ENCODE data around the gene CCDC93.

DNA sequence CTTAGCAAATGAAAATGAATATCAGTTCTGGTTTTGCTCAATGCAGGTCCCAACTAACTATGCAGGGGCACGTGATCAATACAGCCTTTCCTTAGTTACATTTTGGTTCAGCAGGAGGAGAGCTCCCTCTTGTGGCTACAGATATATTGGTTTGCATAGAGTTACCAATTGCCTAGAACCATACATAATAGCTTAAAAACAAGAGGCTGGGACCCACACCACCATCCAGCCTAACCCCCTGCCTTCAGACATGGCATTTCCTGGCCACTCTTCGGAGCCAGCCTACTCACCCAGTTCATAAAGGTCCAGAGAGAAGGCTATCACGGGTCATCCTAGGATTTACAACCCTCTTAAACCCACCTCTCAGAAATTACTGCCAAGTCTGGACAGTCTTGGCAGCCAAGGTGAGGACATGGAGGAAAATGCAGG is 10.5 kb downstream of the CCDC93 start:
- TF ChIP-seq, protein P1, sequence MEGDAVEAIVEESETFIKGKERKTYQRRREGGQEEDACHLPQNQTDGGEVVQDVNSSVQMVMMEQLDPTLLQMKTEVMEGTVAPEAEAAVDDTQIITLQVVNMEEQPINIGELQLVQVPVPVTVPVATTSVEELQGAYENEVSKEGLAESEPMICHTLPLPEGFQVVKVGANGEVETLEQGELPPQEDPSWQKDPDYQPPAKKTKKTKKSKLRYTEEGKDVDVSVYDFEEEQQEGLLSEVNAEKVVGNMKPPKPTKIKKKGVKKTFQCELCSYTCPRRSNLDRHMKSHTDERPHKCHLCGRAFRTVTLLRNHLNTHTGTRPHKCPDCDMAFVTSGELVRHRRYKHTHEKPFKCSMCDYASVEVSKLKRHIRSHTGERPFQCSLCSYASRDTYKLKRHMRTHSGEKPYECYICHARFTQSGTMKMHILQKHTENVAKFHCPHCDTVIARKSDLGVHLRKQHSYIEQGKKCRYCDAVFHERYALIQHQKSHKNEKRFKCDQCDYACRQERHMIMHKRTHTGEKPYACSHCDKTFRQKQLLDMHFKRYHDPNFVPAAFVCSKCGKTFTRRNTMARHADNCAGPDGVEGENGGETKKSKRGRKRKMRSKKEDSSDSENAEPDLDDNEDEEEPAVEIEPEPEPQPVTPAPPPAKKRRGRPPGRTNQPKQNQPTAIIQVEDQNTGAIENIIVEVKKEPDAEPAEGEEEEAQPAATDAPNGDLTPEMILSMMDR (IDR thresholded peaks at IDR 0.05; ENCODE audit: low read depth, low read length): peak; percentile 82
- TF ChIP-seq EZH2phosphoT487 (IDR thresholded peaks at IDR 0.05; ENCODE audit: low read depth): no peak

Measured in OCI-LY3 (cell line).